Activated naive CD8-positive, alpha-beta T cell treated with anti-CD3 and anti-CD28 coated beads for 36 hours (primary cell): ENCODE measurements around the gene THSD4. TPM values are rescaled to one million over a fixed set of nuclear protein-coding genes. Genes with fewer than 3 reads are reported as not detected.

Source experiments
- DNase-seq: peaks from one replicate; pipeline ENCODE4 v3.0.0; 2021
- H3K27ac Mint-ChIP-seq: one replicate; pipeline ENCODE4 v1.8.0; 2022; ENCODE audit warnings: mild to moderate bottlenecking, moderate library complexity, mixed read lengths
- H3K27me3 Mint-ChIP-seq: one replicate; pipeline ENCODE4 v1.8.0; 2022; ENCODE audit warnings: mild to moderate bottlenecking, mixed read lengths
- H3K36me3 Mint-ChIP-seq: one replicate; pipeline ENCODE4 v1.8.0; 2021; ENCODE audit warnings: mild to moderate bottlenecking, mixed read lengths
- H3K4me1 Mint-ChIP-seq: one replicate; pipeline ENCODE4 v1.8.0; 2021; ENCODE audit warnings: mixed read lengths
- H3K4me3 Mint-ChIP-seq: one replicate; pipeline ENCODE4 v1.8.0; 2022; ENCODE audit warnings: mild to moderate bottlenecking, moderate library complexity, mixed read lengths
- H3K9me3 Mint-ChIP-seq: one replicate; pipeline ENCODE4 v1.8.0; 2022; ENCODE audit warnings: mixed read lengths
- total RNA-seq, 2 experiments: library from RNA; stranded (reverse); gene quantifications; one replicate each; pipeline ENCODE4 v1.2.3, GENCODE V29; 2021

Gene THSD4
- total RNA-seq, 2 experiments from 2014 or later, result not detected

- Mint-ChIP-seq H3K4me3 (no peak overlapping the region), H3K4me1 (peaks cover 8% of the 10 kb centered on the region), H3K27me3 (peaks cover 20% of the 10 kb centered on the region), H3K27ac (no peak overlapping the region), H3K9me3 (peaks cover 1% of the 10 kb centered on the region), H3K36me3 (no peaks in the 10 kb centered on the region)
- DNase-seq, result no peak
These were observed 178.5 kb downstream of the THSD4 start for GRCh38 chr15:71293723-71294122.

GRCh38 chr15:71294251-71294910, 179.1 kb downstream of the THSD4 start:
- H3K27ac Mint-ChIP-seq, result no peak overlapping the region
- DNase-seq, result no peak
- peaks cover 8% of the 10 kb centered on the region for H3K4me1 Mint-ChIP-seq
- H3K36me3 Mint-ChIP-seq, result no peaks in the 10 kb centered on the region
- H3K9me3 Mint-ChIP-seq, result peaks cover 1% of the 10 kb centered on the region
- no peak overlapping the region for H3K4me3 Mint-ChIP-seq
- H3K27me3 Mint-ChIP-seq, result peaks cover 24% of the 10 kb centered on the region

- peaks cover 1% of the 10 kb centered on the region for H3K9me3 Mint-ChIP-seq
- peaks cover 24% of the 10 kb centered on the region for H3K27me3 Mint-ChIP-seq
- no peak overlapping the region for H3K4me3 Mint-ChIP-seq
- DNase-seq, result no peak
- peaks cover 8% of the 10 kb centered on the region for H3K4me1 Mint-ChIP-seq
- no peaks in the 10 kb centered on the region for H3K36me3 Mint-ChIP-seq
- no peak overlapping the region for H3K27ac Mint-ChIP-seq
These were observed 179.8 kb downstream of the THSD4 start for GRCh38 chr15:71294911-71295602.

GRCh38 chr15:71295603-71296314, 180.5 kb downstream of the THSD4 start:
- no peaks in the 10 kb centered on the region for H3K36me3 Mint-ChIP-seq
- no peak overlapping the region for H3K4me3 Mint-ChIP-seq
- H3K27me3 Mint-ChIP-seq, result peaks cover 24% of the 10 kb centered on the region
- DNase-seq, result no peak
- peaks cover 8% of the 10 kb centered on the region for H3K4me1 Mint-ChIP-seq
- H3K27ac Mint-ChIP-seq, result no peak overlapping the region
- peaks cover 1% of the 10 kb centered on the region for H3K9me3 Mint-ChIP-seq

GRCh38 chr15:71296315-71296679, 181.0 kb downstream of the THSD4 start:
- Mint-ChIP-seq H3K36me3 (no peaks in the 10 kb centered on the region), H3K4me1 (peaks cover 8% of the 10 kb centered on the region), H3K4me3 (no peak overlapping the region), H3K9me3 (peaks cover 1% of the 10 kb centered on the region), H3K27me3 (peaks cover 24% of the 10 kb centered on the region), H3K27ac (no peak overlapping the region)
- DNase-seq, result no peak

GRCh38 chr15:71301958-71302621, 186.8 kb downstream of the THSD4 start:
- Mint-ChIP-seq H3K4me1 (no peaks in the 10 kb centered on the region), H3K4me3 (no peak overlapping the region), H3K36me3 (no peaks in the 10 kb centered on the region), H3K9me3 (no peaks in the 10 kb centered on the region), H3K27me3 (peaks cover 10% of the 10 kb centered on the region), H3K27ac (no peak overlapping the region)
- DNase-seq, result no peak

GRCh38 chr15:71302861-71303410, 187.7 kb downstream of the THSD4 start:
- Mint-ChIP-seq H3K36me3 (no peaks in the 10 kb centered on the region), H3K27me3 (peaks cover 5% of the 10 kb centered on the region), H3K4me3 (no peak overlapping the region), H3K27ac (no peak overlapping the region), H3K4me1 (no peaks in the 10 kb centered on the region), H3K9me3 (no peaks in the 10 kb centered on the region)
- no peak for DNase-seq

GRCh38 chr15:71303977-71304376, 188.7 kb downstream of the THSD4 start:
- no peaks in the 10 kb centered on the region for H3K4me1 Mint-ChIP-seq
- H3K9me3 Mint-ChIP-seq, result no peaks in the 10 kb centered on the region
- no peak for DNase-seq
- H3K36me3 Mint-ChIP-seq, result no peaks in the 10 kb centered on the region
- H3K27ac Mint-ChIP-seq, result no peak overlapping the region
- H3K27me3 Mint-ChIP-seq, result peaks cover 5% of the 10 kb centered on the region
- no peak overlapping the region for H3K4me3 Mint-ChIP-seq

GRCh38 chr15:71304681-71305080, 189.4 kb downstream of the THSD4 start:
- no peaks in the 10 kb centered on the region for H3K9me3 Mint-ChIP-seq
- DNase-seq, result no peak
- H3K27me3 Mint-ChIP-seq, result peaks cover 4% of the 10 kb centered on the region
- H3K4me3 Mint-ChIP-seq, result no peak overlapping the region
- H3K36me3 Mint-ChIP-seq, result no peaks in the 10 kb centered on the region
- no peak overlapping the region for H3K27ac Mint-ChIP-seq
- H3K4me1 Mint-ChIP-seq, result no peaks in the 10 kb centered on the region

- Mint-ChIP-seq H3K27ac (no peak overlapping the region), H3K4me1 (no peaks in the 10 kb centered on the region), H3K36me3 (no peaks in the 10 kb centered on the region), H3K9me3 (no peaks in the 10 kb centered on the region), H3K27me3 (peaks cover 4% of the 10 kb centered on the region), H3K4me3 (no peak overlapping the region)
- no peak for DNase-seq
These were observed 191.3 kb downstream of the THSD4 start for GRCh38 chr15:71306538-71306937.

- no peak overlapping the region for H3K27ac Mint-ChIP-seq
- no peak overlapping the region for H3K4me3 Mint-ChIP-seq
- peaks cover 2% of the 10 kb centered on the region for H3K36me3 Mint-ChIP-seq
- no peaks in the 10 kb centered on the region for H3K4me1 Mint-ChIP-seq
- H3K9me3 Mint-ChIP-seq, result peaks cover 4% of the 10 kb centered on the region
- no peak for DNase-seq
- H3K27me3 Mint-ChIP-seq, result peaks cover 8% of the 10 kb centered on the region
These were observed 197.0 kb downstream of the THSD4 start for GRCh38 chr15:71312194-71312708.

- no peaks in the 10 kb centered on the region for H3K4me1 Mint-ChIP-seq
- no peak for DNase-seq
- peaks cover 7% of the 10 kb centered on the region for H3K9me3 Mint-ChIP-seq
- H3K36me3 Mint-ChIP-seq, result peaks cover 2% of the 10 kb centered on the region
- peaks cover 9% of the 10 kb centered on the region for H3K27me3 Mint-ChIP-seq
- H3K4me3 Mint-ChIP-seq, result no peak overlapping the region
- no peak overlapping the region for H3K27ac Mint-ChIP-seq
These were observed 197.6 kb downstream of the THSD4 start for GRCh38 chr15:71312731-71313460.

GRCh38 chr15:71313806-71314205, 198.5 kb downstream of the THSD4 start:
- Mint-ChIP-seq H3K9me3 (peaks cover 7% of the 10 kb centered on the region), H3K27me3 (peaks cover 7% of the 10 kb centered on the region), H3K36me3 (peaks cover 2% of the 10 kb centered on the region), H3K27ac (no peak overlapping the region), H3K4me1 (no peaks in the 10 kb centered on the region), H3K4me3 (no peak overlapping the region)
- DNase-seq, result no peak

GRCh38 chr15:71314956-71315537, 199.8 kb downstream of the THSD4 start:
- Mint-ChIP-seq H3K4me3 (no peak overlapping the region), H3K36me3 (peaks cover 2% of the 10 kb centered on the region), H3K27me3 (peaks cover 9% of the 10 kb centered on the region), H3K4me1 (no peaks in the 10 kb centered on the region), H3K9me3 (peaks cover 7% of the 10 kb centered on the region), H3K27ac (no peak overlapping the region)
- no peak for DNase-seq
